ENCODE measurements around the gene PARP3.

The PARP3 gene

DNA sequence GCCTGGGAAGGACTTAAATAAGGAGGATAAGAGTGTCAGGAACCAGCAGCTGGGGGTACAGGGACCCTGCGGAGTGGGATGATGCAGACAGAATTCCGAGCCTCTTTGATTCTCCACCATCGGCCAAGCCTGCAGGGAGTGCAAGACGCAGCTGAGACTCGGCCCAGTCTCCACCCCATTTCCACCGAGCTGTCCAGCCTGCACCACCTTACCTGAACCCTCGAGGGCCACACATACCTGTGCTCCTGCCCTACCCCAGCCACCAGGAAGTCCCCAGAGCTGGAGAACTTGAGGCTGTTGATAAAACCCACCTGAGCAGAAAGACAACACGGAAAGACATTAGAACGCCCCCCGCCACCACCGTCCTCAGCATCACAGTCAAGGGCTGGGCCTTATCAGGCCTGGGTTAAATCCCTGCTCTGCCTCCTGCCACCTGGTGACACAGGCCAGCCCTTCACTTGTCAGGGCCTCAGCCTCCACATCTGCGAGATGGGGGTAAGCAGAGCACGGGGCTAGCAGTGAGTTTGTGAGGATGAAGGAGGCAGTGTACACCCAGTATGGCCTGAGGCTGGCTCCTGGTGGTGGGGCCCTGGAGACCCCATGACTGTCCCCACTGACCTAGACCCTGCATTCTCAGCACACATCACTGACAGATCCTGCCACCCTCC is 8.6 kb upstream of the PARP3 start:
- in situ Hi-C loops (cut with MboI; ENCODE audit: low sequenced_read_pairs): no loop called here

GRCh38 chr3:51934139-51934850 is 7.9 kb upstream of the PARP3 start:
- in situ Hi-C loops (cut with MboI; ENCODE audit: low sequenced_read_pairs): no loop called here

- in situ Hi-C loops (cut with MboI; ENCODE audit: low sequenced_read_pairs): no loop called here
Measured at GRCh38 chr3:51934991-51935885, 6.9 kb upstream of the PARP3 start.

- in situ Hi-C loops (cut with MboI; ENCODE audit: low sequenced_read_pairs): no loop called here
Measured at GRCh38 chr3:51935886-51936755, 6.0 kb upstream of the PARP3 start.

- in situ Hi-C loops (cut with MboI; ENCODE audit: low sequenced_read_pairs): no loop called here
Measured at GRCh38 chr3:51937014-51937413, 5.1 kb upstream of the PARP3 start.

DNA sequence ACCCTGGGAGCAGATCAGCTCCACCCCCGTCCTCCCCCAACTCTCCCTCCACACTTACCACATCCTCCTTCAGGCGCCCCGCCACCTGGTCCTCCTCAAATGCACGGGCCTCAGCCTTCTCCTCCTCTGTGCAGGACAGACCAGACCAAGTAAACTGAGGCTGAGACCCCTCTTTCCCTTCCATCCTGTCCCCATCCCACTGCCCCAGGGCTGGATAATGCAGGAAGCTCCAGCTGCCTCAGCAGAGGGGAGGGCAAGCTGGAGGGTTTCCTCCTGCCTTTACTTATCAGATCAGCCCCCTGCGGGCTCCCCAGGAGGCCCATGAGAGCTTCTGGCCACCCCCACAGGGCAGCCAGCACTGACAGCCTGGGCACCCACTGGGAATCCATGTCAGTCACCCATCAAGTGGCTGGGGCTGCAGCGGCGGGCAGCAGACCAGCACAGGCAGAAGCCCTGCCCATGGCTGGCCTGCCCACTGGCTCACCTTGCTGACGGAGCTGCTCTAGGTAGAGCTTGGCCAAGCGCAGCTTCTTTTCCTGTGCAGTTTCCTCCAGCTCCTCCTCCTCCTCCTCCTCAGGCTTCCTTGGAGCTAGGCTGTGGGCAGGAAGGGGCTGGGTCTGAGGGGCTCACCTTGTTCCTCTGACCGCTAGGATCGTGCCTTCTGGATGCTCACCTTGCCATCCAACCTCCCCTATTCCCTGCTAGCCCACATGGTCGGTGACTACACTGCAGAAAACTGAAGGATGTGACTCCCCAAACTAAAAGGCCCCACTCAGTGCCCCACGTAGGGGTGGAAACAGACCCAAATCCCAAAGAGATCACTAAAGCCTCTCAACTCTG is 4.3 kb upstream of the PARP3 start:
- in situ Hi-C loops (cut with MboI; ENCODE audit: low sequenced_read_pairs): no loop called here

GRCh38 chr3:51938780-51939425 is 3.3 kb upstream of the PARP3 start:
- in situ Hi-C loops (cut with MboI; ENCODE audit: low sequenced_read_pairs): no loop called here

DNA sequence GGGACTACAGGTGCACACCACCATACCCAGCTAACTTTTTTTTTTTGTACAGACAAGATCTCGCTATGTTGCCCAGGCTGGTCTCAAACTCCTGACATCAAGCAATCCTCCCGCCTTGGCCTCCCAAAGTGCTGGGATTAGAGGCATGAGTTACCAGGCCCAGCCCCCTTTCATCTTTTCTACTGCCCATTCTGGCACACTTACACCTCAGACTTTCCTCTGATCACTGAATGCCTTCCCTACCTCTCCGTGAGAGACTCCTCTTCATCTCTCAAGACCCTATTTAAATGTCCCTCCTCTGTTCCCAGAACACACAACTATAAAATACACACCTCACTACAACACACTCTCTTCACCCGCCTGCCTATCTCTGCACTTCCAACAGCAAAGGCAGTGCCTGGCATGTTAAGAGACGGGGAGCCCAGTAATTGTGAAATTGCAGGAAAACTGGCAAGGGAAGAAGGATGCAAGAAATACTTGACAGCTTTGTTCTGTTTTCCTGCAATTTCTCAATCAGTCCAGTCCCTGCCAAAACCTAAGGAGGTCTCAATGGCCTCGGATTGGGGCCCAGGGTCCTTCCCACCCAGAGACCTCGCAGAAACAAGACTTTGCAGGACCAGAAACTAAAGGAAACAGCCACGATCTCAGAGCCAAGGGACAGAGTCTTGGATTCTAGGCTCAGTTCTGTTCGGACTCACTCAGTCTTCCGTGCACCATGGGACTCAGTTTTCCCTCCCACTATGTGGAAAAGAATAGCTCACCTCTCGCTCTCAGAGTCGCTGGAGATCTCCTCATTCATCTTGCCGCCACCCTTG is 1.3 kb upstream of the PARP3 start:
- in situ Hi-C loops (cut with MboI; ENCODE audit: low sequenced_read_pairs): no loop called here

- in situ Hi-C loops (cut with MboI; ENCODE audit: low sequenced_read_pairs): no loop called here
Measured at GRCh38 chr3:51941463-51941797, 733 bp upstream of the PARP3 start.

DNA sequence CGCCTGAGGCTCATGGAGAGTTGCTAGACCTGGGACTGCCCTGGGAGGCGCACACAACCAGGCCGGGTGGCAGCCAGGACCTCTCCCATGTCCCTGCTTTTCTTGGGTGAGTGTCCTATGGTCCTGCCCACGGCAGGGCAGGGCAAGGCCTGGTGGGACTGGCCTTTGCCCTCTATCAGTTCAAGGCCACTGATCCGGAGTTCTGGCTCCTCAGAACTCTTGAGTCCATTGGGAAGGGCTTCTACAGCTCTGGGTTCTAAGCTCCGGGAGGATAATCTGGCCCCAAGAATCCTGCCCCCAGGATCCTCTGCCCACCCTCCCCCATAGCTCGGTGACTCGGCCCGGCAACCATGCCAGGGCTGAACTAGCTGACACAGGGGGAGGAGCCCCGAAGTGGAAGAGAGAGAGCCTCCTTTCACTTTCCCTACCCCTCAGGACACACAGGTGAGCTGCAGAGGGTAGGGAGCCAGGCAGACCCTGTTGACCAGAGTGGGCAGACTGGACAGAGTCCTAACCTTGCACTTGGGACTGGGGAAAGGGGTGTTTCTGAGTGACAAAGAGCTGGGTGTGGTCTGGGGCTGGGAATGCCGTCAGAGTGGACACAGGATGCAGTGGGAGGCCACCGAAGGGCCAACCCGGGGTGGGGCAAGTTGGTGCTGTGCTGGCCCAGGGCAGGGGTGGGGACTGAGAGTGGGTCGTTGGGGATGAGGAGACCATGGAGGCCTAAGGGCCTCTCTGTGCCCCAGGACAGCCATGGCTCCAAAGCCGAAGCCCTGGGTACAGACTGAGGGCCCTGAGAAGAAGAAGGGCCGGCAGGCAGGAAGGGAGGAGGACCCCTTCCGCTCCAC is 664 bp downstream of the PARP3 start:
- in situ Hi-C loops (cut with MboI; ENCODE audit: low sequenced_read_pairs): no loop called here

GRCh38 chr3:51943451-51944391 is 1.6 kb downstream of the PARP3 start:
- in situ Hi-C loops (cut with MboI; ENCODE audit: low sequenced_read_pairs): no loop called here

GRCh38 chr3:51944451-51945021 is 2.4 kb downstream of the PARP3 start:
- in situ Hi-C loops (cut with MboI; ENCODE audit: low sequenced_read_pairs): no loop called here

- in situ Hi-C loops (cut with MboI; ENCODE audit: low sequenced_read_pairs): no loop called here
Measured at GRCh38 chr3:51945031-51945840, 3.1 kb downstream of the PARP3 start.

DNA sequence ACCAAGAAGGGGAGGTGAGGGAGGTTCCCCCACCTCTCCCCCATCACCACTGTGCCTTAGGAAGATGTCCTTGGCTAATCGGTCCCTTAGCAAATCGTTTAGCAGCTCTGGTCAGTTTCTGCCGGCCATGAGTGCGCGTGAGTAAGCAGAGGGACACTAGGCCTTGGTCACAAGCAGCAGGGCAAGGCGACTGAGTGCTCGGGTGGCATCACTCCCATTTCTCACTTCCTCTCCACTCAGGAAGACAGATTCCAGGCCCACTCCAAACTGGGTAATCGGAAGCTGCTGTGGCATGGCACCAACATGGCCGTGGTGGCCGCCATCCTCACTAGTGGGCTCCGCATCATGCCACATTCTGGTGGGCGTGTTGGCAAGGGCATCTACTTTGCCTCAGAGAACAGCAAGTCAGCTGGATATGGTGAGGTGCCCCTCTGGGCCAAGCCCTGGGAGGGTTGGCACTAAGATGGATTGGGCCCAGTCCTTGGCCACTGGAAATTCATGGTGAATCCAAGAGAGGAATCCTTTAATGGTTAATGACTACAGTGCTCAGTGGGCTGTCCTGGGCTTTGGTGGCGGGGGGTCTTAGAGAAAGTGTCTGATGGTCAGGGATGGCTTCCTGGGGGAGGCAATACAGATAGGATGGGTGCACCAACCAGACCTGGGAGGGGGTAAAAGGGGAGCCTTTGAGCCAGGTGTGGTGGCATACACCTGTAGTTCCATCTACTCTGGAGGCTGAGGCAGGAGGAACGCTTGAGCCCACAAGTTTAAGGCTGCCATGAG is 4.0 kb downstream of the PARP3 start:
- in situ Hi-C loops (cut with MboI; ENCODE audit: low sequenced_read_pairs): no loop called here

GRCh38 chr3:51946796-51947195 is 4.6 kb downstream of the PARP3 start:
- in situ Hi-C loops (cut with MboI; ENCODE audit: low sequenced_read_pairs): no loop called here
